Neural progenitor cell (in vitro differentiated cells): ENCODE measurements around the gene SEC16B. TPM values are rescaled to one million over a fixed set of nuclear protein-coding genes. Genes with fewer than 3 reads are reported as not detected.

Source experiments
- DNase-seq: peaks from one replicate; pipeline ENCODE4 v3.0.0-alpha.2; 2016; ENCODE audit warnings: low spot score
- H2AFZ ChIP-seq: fragments of 200-600 bp; sonication (generic); replicated peaks from 2 replicates; pipeline ENCODE4 v1.6.1; 2016; ENCODE audit warnings: antibody characterized with exemption
- H3F3A ChIP-seq: fragments of 200-600 bp; sonication (generic); 2 replicates; pipeline ENCODE4 v1.6.1; 2016; ENCODE audit warnings: antibody characterized with exemption, low read depth
- H3K27ac ChIP-seq: fragments of 200-600 bp; sonication (generic); 2 replicates; pipeline ENCODE4 v1.5.1; 2016; ENCODE audit warnings: mild to moderate bottlenecking
- H3K27me3 ChIP-seq: fragments of 200-600 bp; sonication (generic); 2 replicates; pipeline ENCODE4 v1.6.1; 2016; ENCODE audit warnings: mild to moderate bottlenecking, moderate library complexity
- H3K36me3 ChIP-seq: fragments of 200-600 bp; sonication (generic); 2 replicates; pipeline ENCODE4 v1.5.1; 2016
- H3K4me1 ChIP-seq: fragments of 200-600 bp; sonication (generic); 2 replicates; pipeline ENCODE4 v1.6.1; 2016; ENCODE audit warnings: mixed run types
- H3K4me2 ChIP-seq: fragments of 200-600 bp; sonication (generic); 2 replicates; pipeline ENCODE4 v1.6.1; 2016
- H3K4me3 ChIP-seq: fragments of 200-600 bp; sonication (generic); 2 replicates; pipeline ENCODE4 v1.5.1; 2016
- H3K79me2 ChIP-seq: fragments of 200-600 bp; sonication (generic); 2 replicates; pipeline ENCODE4 v1.6.1; 2016; ENCODE audit warnings: low read depth
- H3K9ac ChIP-seq: fragments of 200-600 bp; sonication (generic); 2 replicates; pipeline ENCODE4 v1.6.1; 2016
- H3K9me3 ChIP-seq: fragments of 200-600 bp; sonication (generic); 2 replicates; pipeline ENCODE4 v1.5.1; 2016; ENCODE audit warnings: low read depth
- H4K20me1 ChIP-seq: fragments of 200-600 bp; sonication (generic); 2 replicates; pipeline ENCODE4 v1.6.1; 2016; ENCODE audit warnings: low read depth
- H3K27ac Mint-ChIP-seq: 3 replicates; pipeline ENCODE4 v1.8.0; 2021; ENCODE audit warnings: mixed read lengths
- H3K27me3 Mint-ChIP-seq: 2 replicates; pipeline ENCODE4 v1.8.0; 2022; ENCODE audit warnings: low read depth, mild to moderate bottlenecking, inconsistent platforms, moderate library complexity, mixed read lengths; ENCODE audit not compliant: insufficient read depth
- H3K36me3 Mint-ChIP-seq: 3 replicates; pipeline ENCODE4 v1.8.0; 2021; ENCODE audit warnings: mixed read lengths
- H3K4me1 Mint-ChIP-seq: 3 replicates; pipeline ENCODE4 v1.8.0; 2021; ENCODE audit warnings: mixed read lengths
- H3K4me3 Mint-ChIP-seq: 3 replicates; pipeline ENCODE4 v1.8.0; 2021; ENCODE audit warnings: mild to moderate bottlenecking, moderate library complexity, mixed read lengths
- H3K9me3 Mint-ChIP-seq: 3 replicates; pipeline ENCODE4 v1.8.0; 2020; ENCODE audit warnings: mixed read lengths
- EZH2 ChIP-seq: fragments of 200-600 bp; sonication (generic); IDR thresholded peaks from 2 replicates; pipeline ENCODE4 v1.6.1; 2017; ENCODE audit warnings: antibody characterized with exemption, mild to moderate bottlenecking, moderate library complexity
- EZH2phosphoT487 ChIP-seq: fragments of 200-600 bp; sonication (generic); IDR thresholded peaks from 2 replicates; pipeline ENCODE4 v1.6.1; 2017; ENCODE audit warnings: antibody characterized with exemption
- total RNA-seq: library from RNA; depleted of rRNA; stranded (reverse); fragments of >200 nt; gene quantifications from 2 replicates; pipeline ENCODE4 v1.2.3, GENCODE V29; 2015; ENCODE audit warnings: low replicate concordance
- TF ChIP-seq, protein P1 (sequence below): fragments of 200-600 bp; sonication (generic); IDR thresholded peaks from 2 replicates; pipeline ENCODE4 v1.5.1; 2017; ENCODE audit warnings: antibody characterized with exemption, mild to moderate bottlenecking

Gene SEC16B
- total RNA-seq, 1 donor from 2014 or later: 0.67 TPM

DNA sequence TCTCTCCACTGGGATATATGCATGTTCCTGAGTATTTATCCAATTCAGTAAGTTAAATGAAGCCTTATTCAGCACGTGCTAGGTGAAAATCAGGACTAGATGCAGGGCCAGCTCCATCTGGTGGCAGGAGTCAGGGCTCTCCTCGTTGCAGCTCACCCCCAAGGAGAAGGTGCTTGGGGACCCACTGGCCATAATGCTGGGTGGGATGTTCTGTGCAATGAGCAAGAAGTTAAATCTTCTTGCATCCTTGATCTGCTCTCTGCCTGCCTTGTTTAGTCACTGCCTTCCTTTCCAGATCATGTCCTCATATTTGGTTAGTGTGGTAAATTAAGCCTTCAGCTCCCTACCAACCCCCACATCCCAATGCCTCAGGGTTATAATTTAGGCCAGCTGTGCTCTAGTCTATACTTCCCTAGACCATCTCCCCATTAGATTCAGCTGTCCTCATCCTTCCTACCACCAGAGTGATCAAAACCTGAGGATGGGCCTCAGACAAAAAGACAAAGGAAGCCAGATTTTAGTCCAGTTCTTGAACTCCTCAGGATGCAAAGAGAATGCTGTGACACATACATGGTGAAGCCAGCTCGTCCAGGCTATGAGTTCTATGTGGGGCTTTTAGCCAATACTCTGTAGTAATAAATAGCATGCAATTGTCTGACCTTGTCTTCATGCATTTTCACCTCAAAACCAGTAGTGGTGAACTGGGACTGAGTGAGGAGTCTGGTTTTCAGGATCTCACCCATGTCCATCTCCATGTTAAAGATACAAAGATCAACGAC is 55.9 kb downstream of the SEC16B start:
- Histone ChIP-seq H3K4me1 (no peaks in the 10 kb centered on the region), H2AFZ (no peak overlapping the region), H3K27me3 (no peaks in the 10 kb centered on the region), H3K4me3 (no peak overlapping the region), H3K79me2 (no peaks in the 10 kb centered on the region), H3K9ac (no peak overlapping the region), H3K27ac (no peak overlapping the region), H4K20me1 (no peaks in the 10 kb centered on the region), H3K9me3 (no peaks in the 10 kb centered on the region), H3F3A (no peaks in the 10 kb centered on the region), H3K36me3 (no peaks in the 10 kb centered on the region), H3K4me2 (no peak overlapping the region)
- Mint-ChIP-seq H3K36me3 (no peaks in the 10 kb centered on the region), H3K9me3 (peaks cover 2% of the 10 kb centered on the region), H3K4me3 (no peak overlapping the region), H3K27ac (no peak overlapping the region), H3K27me3 (peaks cover 4% of the 10 kb centered on the region), H3K4me1 (peaks cover 2% of the 10 kb centered on the region)
- peak; percentile 51 for DNase-seq
- TF ChIP-seq EZH2phosphoT487: no peak
- TF ChIP-seq, protein P1, sequence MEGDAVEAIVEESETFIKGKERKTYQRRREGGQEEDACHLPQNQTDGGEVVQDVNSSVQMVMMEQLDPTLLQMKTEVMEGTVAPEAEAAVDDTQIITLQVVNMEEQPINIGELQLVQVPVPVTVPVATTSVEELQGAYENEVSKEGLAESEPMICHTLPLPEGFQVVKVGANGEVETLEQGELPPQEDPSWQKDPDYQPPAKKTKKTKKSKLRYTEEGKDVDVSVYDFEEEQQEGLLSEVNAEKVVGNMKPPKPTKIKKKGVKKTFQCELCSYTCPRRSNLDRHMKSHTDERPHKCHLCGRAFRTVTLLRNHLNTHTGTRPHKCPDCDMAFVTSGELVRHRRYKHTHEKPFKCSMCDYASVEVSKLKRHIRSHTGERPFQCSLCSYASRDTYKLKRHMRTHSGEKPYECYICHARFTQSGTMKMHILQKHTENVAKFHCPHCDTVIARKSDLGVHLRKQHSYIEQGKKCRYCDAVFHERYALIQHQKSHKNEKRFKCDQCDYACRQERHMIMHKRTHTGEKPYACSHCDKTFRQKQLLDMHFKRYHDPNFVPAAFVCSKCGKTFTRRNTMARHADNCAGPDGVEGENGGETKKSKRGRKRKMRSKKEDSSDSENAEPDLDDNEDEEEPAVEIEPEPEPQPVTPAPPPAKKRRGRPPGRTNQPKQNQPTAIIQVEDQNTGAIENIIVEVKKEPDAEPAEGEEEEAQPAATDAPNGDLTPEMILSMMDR: peak; percentile 66
- no peak for TF ChIP-seq EZH2

DNA sequence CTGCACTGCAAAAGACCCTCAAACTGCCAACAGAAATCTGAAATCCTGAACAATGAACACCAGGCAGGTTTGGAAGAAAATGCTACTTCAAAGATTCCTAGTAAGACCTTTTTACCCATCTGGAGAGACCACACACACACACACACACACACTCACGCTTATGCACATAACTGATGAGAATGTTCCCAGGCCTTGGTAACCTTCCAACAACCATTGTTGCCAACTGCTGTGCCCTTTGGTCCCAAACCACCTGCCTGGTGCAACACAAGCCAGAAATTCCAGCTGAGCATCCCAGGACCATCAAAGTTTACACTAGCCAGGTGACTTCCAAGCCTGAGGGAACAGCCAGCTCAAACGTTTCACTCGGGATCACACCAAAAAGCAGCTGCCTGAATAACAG is 56.9 kb downstream of the SEC16B start:
- DNase-seq: no peak
- no peak overlapping the region for H3K4me3 ChIP-seq
- Mint-ChIP-seq H3K4me1 (peaks cover 2% of the 10 kb centered on the region), H3K9me3 (peaks cover 2% of the 10 kb centered on the region), H3K4me3 (no peak overlapping the region), H3K27me3 (peaks cover 3% of the 10 kb centered on the region), H3K27ac (no peak overlapping the region), H3K36me3 (no peaks in the 10 kb centered on the region)
- no peaks in the 10 kb centered on the region for H3K27me3 ChIP-seq
- H3F3A ChIP-seq: no peaks in the 10 kb centered on the region
- H4K20me1 ChIP-seq: no peaks in the 10 kb centered on the region
- H3K36me3 ChIP-seq: no peaks in the 10 kb centered on the region
- H3K4me1 ChIP-seq: no peaks in the 10 kb centered on the region
- no peak overlapping the region for H2AFZ ChIP-seq
- H3K79me2 ChIP-seq: no peaks in the 10 kb centered on the region
- H3K27ac ChIP-seq: no peak overlapping the region
- H3K4me2 ChIP-seq: no peak overlapping the region
- H3K9ac ChIP-seq: no peak overlapping the region
- no peaks in the 10 kb centered on the region for H3K9me3 ChIP-seq
- no peak for TF ChIP-seq EZH2
- TF ChIP-seq, protein P1: no peak
- no peak for TF ChIP-seq EZH2phosphoT487

DNA sequence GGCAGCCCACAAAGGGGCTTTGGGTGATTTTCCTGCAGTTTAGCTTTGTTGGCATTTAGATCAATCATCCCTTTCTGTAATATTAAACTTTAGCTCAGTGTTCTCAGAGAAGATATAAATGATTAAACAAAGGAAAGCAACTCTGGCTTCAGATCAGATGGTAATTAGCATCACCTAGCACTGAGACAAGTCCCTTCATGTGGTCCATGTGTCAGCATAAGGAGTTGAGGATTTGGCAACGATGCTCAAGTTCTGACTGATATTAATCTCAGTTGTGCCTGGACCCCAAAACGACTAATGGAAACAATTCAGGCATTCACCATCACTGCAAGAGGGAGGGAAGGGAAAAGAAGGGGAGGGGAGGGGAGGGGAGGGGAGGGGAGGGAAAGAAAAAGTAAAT is 60.4 kb downstream of the SEC16B start:
- Mint-ChIP-seq H3K4me3 (no peak overlapping the region), H3K27ac (no peak overlapping the region), H3K9me3 (peaks cover 2% of the 10 kb centered on the region), H3K36me3 (no peaks in the 10 kb centered on the region), H3K4me1 (peaks cover 7% of the 10 kb centered on the region), H3K27me3 (peaks cover 3% of the 10 kb centered on the region)
- Histone ChIP-seq H3K27me3 (no peaks in the 10 kb centered on the region), H3K4me2 (no peak overlapping the region), H3K9me3 (no peaks in the 10 kb centered on the region), H3K9ac (no peak overlapping the region), H4K20me1 (no peaks in the 10 kb centered on the region), H3K4me3 (no peak overlapping the region), H3K79me2 (no peaks in the 10 kb centered on the region), H3K27ac (no peak overlapping the region), H2AFZ (no peak overlapping the region), H3K36me3 (no peaks in the 10 kb centered on the region), H3K4me1 (no peaks in the 10 kb centered on the region), H3F3A (no peaks in the 10 kb centered on the region)
- DNase-seq: no peak
- TF ChIP-seq, protein P1: no peak
- no peak for TF ChIP-seq EZH2
